Keratinocyte (primary cell): ENCODE results near the gene ADGRB3.

Experiments used
- CTCF ChIP-seq, 3 experiments: IDR thresholded peaks in 1 of 3; conservative IDR thresholded peaks in 1 of 3; optimal IDR thresholded peaks in 1 of 3; 2 replicates in 2 of 3; 3 replicates in 1 of 3; pipeline versions ENCODE3 to v1.5.1; 2011; ENCODE audit warnings: low read length in 3 of 3, mild to moderate bottlenecking in 3 of 3, moderate library complexity in 2 of 3, control low read depth in 1 of 3, inconsistent platforms in 1 of 3; ENCODE audit not compliant: insufficient read depth in 2 of 3; ENCODE audit errors: extremely low read depth in 1 of 3
- EZH2 ChIP-seq: IDR thresholded peaks from one replicate; pipeline ENCODE4 v1.6.1; 2012; ENCODE audit warnings: inconsistent platforms, mild to moderate bottlenecking, low read length, moderate library complexity

GRCh38 chr6:68679399-68679798 is 44.3 kb downstream of the ADGRB3 start:
- TF ChIP-seq EZH2 (no peak), CTCF (optimal IDR thresholded peaks at IDR 0.05 in 1 of 3, IDR thresholded peaks at IDR 0.05 in 1 of 3, conservative IDR thresholded peaks at IDR 0.05 in 1 of 3; ENCODE audit: extremely low read depth in 1 of 3, insufficient read depth in 2 of 3, low read length in 3 of 3) (no peak)
